22Rv1 (cell line): ENCODE data around the gene ADM5.

Source experiments
- H3K27ac ChIP-seq: fragments of 450-650 bp; 2 replicates; pipeline ENCODE4 v1.5.1; 2017
- ZFX ChIP-seq: fragments of 450-650 bp; IDR thresholded peaks from 2 replicates; pipeline ENCODE4 v1.6.1; 2017; ENCODE audit warnings: antibody characterized with exemption, borderline replicate concordance
- TF ChIP-seq, protein P1 (sequence below): fragments of 450-650 bp; IDR thresholded peaks from 2 replicates; pipeline ENCODE4 v1.5.1; 2017; ENCODE audit warnings: mild to moderate bottlenecking

The ADM5 gene

DNA sequence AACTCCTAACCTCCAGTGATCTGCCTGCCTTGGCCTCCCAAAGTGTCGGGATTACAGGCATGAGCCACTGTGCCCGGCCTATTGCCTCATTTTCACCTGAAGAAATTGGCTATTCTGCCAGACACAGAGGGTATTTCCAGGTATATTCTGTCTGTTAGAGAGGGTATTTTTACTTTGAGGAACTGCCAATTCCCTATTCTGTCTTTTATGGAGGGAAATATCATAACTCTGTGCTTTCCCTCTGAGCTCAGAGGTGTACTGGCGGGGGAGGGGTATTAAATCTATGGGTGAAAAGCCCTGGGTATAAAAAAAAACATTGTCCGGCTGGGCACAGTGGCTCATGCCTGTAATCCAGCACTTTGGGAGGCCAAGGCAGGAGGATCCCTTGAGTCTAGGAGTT lies 48.9 kb downstream of the ADM5 start:
- H3K27ac ChIP-seq: no peak overlapping the region
- TF ChIP-seq, protein P1, sequence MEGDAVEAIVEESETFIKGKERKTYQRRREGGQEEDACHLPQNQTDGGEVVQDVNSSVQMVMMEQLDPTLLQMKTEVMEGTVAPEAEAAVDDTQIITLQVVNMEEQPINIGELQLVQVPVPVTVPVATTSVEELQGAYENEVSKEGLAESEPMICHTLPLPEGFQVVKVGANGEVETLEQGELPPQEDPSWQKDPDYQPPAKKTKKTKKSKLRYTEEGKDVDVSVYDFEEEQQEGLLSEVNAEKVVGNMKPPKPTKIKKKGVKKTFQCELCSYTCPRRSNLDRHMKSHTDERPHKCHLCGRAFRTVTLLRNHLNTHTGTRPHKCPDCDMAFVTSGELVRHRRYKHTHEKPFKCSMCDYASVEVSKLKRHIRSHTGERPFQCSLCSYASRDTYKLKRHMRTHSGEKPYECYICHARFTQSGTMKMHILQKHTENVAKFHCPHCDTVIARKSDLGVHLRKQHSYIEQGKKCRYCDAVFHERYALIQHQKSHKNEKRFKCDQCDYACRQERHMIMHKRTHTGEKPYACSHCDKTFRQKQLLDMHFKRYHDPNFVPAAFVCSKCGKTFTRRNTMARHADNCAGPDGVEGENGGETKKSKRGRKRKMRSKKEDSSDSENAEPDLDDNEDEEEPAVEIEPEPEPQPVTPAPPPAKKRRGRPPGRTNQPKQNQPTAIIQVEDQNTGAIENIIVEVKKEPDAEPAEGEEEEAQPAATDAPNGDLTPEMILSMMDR: no peak
- TF ChIP-seq ZFX: no peak

DNA sequence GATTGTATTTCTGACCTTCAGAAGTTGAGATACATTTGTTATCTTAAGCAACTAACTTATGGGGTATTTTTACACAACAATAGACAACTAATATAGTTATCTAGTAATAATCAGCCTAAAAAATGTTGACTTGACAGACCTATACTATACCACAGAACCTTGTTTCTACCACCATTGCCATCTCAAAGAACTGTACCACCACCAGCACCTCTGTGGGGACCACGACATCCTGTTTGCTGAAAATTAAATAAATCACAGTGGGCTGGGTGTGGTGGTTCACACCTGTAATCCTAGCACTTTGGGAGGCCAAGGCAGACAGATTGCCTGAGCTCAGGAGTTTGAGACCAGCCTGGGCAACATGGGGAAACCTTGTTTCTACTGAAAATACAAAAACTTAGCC lies 49.7 kb downstream of the ADM5 start:
- TF ChIP-seq ZFX: no peak
- TF ChIP-seq, protein P1: no peak
- H3K27ac ChIP-seq: no peak overlapping the region

DNA sequence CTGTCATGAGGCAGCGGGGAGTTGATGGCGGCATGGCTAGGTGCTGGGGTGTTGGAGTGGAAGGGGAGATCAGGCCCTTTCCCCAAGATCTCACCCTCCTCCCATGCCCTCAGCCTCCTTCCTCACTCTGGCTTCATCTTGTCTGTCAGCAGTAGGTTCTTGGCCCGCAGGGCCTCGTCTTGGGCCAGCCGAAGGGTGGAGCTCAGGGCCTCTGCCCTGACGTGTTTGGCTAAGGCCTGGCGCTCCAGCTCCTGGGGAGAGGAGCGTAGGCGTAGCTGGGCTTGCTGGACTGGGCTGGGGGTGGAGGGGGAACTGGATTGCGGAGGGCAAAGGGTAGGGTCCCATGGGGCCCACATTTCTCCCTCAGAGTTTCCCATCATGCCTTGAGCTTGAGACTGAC lies 50.5 kb downstream of the ADM5 start:
- TF ChIP-seq, protein P1: no peak
- TF ChIP-seq ZFX: no peak
- no peak overlapping the region for H3K27ac ChIP-seq
